ENCODE results near the gene PI16.

GRCh38 chr6:36934901-36935300, 19.6 kb upstream of the PI16 start:
- no peak for TF ChIP-seq CTCF (IDR thresholded peaks at IDR 0.05)
- no peak for TF ChIP-seq POLR2AphosphoS5 (IDR thresholded peaks at IDR 0.05)
- TF ChIP-seq EP300 (IDR thresholded peaks at IDR 0.05) = no peak
- no peak for TF ChIP-seq POLR2A (IDR thresholded peaks at IDR 0.05; ENCODE audit: low read depth)
